GM12892 (cell line): ENCODE results near the gene FNDC11.

Experiments
- POLR2AphosphoS5 ChIP-seq: IDR thresholded peaks from 2 replicates; pipeline ENCODE4 v1.6.1; 2011; ENCODE audit warnings: low read depth, low read length, control low read depth
- TAF1 ChIP-seq: IDR thresholded peaks from 2 replicates; pipeline ENCODE4 v1.6.1; 2011; ENCODE audit warnings: low read depth, mild to moderate bottlenecking, control low read depth, low read length, borderline replicate concordance

GRCh38 chr20:63546256-63546955, 7.6 kb upstream of the FNDC11 start:
- TF ChIP-seq POLR2AphosphoS5: no peak
- TF ChIP-seq TAF1: no peak
